WTC11 (cell line): ENCODE results near the gene NUDCD2. TPM values are rescaled to one million over a fixed set of nuclear protein-coding genes. Genes with fewer than 3 reads are reported as not detected.

Experiments used
- ATAC-seq: fragments of 200-7000 bp; cut with Tn5 transposase; 2 replicates; pipeline ENCODE4 v1.10.0; 2021; ENCODE audit warnings: mild to moderate bottlenecking, moderate library complexity
- CTCF ChIA-PET: fragments of 300-600 bp; sonication (Branson Sonifier 250); formaldehyde crosslinking; loops from one replicate; lab custom pipeline; 2021; ENCODE audit warnings: antibody characterized with exemption; lab: Charles Lee
- POLR2A ChIA-PET: fragments of 350-600 bp; sonication (Branson Sonifier 250); formaldehyde crosslinking; loops from one replicate; lab custom pipeline; 2021; ENCODE audit warnings: antibody characterized with exemption; lab: Charles Lee
- DNase-seq: peaks from one replicate; pipeline ENCODE4 v3.0.0; 2021; ENCODE audit warnings: low spot score
- H3K27ac Mint-ChIP-seq: 2 replicates; pipeline ENCODE4 v1.8.0; 2021; ENCODE audit warnings: mixed read lengths
- H3K27me3 Mint-ChIP-seq: 2 replicates; pipeline ENCODE4 v1.8.0; 2021; ENCODE audit warnings: low read depth, mild to moderate bottlenecking, moderate library complexity, mixed read lengths
- H3K36me3 Mint-ChIP-seq: 2 replicates; pipeline ENCODE4 v1.8.0; 2021; ENCODE audit warnings: mixed read lengths
- H3K4me1 Mint-ChIP-seq: 2 replicates; pipeline ENCODE4 v1.8.0; 2022; ENCODE audit warnings: mixed read lengths
- H3K4me3 Mint-ChIP-seq: 2 replicates; pipeline ENCODE4 v1.8.0; 2021; ENCODE audit warnings: mild to moderate bottlenecking, moderate library complexity, mixed read lengths
- H3K9me3 Mint-ChIP-seq: 2 replicates; pipeline ENCODE4 v1.8.0; 2021; ENCODE audit warnings: mixed read lengths
- CDX4 ChIP-seq: fragments of 250-450 bp; sonication (Bioruptor Pico); IDR thresholded peaks from 2 replicates; pipeline ENCODE4 v1.9.0; 2021; ENCODE audit warnings: moderate library complexity, mild to moderate bottlenecking, inconsistent platforms, borderline replicate concordance
- CREB1 ChIP-seq: sonication (generic); formaldehyde crosslinking; IDR thresholded peaks from 2 replicates; pipeline ENCODE4 v1.8.0; 2023; ENCODE audit warnings: mild to moderate bottlenecking, missing genetic modification reagents
- ESRRA ChIP-seq: sonication (generic); formaldehyde crosslinking; IDR thresholded peaks from 2 replicates; pipeline ENCODE4 v1.8.1; 2022; ENCODE audit warnings: mild to moderate bottlenecking, missing genetic modification reagents, borderline replicate concordance
- ETV6 ChIP-seq: sonication (generic); formaldehyde crosslinking; IDR thresholded peaks from 2 replicates; pipeline ENCODE4 v1.8.1; 2022; ENCODE audit warnings: mild to moderate bottlenecking, missing genetic modification reagents
- FOXJ3 ChIP-seq: sonication (generic); formaldehyde crosslinking; IDR thresholded peaks from 2 replicates; pipeline ENCODE4 v1.9.0; 2021; ENCODE audit warnings: missing genetic modification reagents, mild to moderate bottlenecking, borderline replicate concordance
- FOXP1 ChIP-seq: sonication (generic); formaldehyde crosslinking; IDR thresholded peaks from 2 replicates; pipeline ENCODE4 v1.8.0; 2022; ENCODE audit warnings: missing genetic modification reagents, mild to moderate bottlenecking, moderate library complexity, borderline replicate concordance
- GRHL2 ChIP-seq: fragments of 250-450 bp; sonication (Bioruptor Pico); IDR thresholded peaks from 2 replicates; pipeline ENCODE4 v1.8.0; 2022; ENCODE audit warnings: mild to moderate bottlenecking, moderate library complexity; ENCODE audit not compliant: insufficient replicate concordance, severe bottlenecking
- MXD4 ChIP-seq: fragments of 250-450 bp; sonication (Bioruptor Pico); IDR thresholded peaks from 2 replicates; pipeline ENCODE4 v1.8.0; 2021; ENCODE audit warnings: mild to moderate bottlenecking, moderate library complexity, borderline replicate concordance
- NFYB ChIP-seq: sonication (generic); formaldehyde crosslinking; conservative IDR thresholded peaks from 2 replicates; pipeline ENCODE4 v1.8.0; 2022; ENCODE audit warnings: low read depth, missing genetic modification reagents
- NR2C2 ChIP-seq: sonication (generic); formaldehyde crosslinking; IDR thresholded peaks from 2 replicates; pipeline ENCODE4 v1.8.0; 2022; ENCODE audit warnings: mild to moderate bottlenecking, missing genetic modification reagents
- ZBTB21 ChIP-seq: sonication (generic); formaldehyde crosslinking; IDR thresholded peaks from 2 replicates; pipeline ENCODE4 v1.8.1; 2023; ENCODE audit warnings: mild to moderate bottlenecking, missing genetic modification reagents, borderline replicate concordance
- ZNF317 ChIP-seq: sonication (generic); formaldehyde crosslinking; IDR thresholded peaks from 2 replicates; pipeline ENCODE4 v1.8.1; 2023; ENCODE audit warnings: low read depth, mild to moderate bottlenecking, moderate library complexity, missing genetic modification reagents, borderline replicate concordance
- ZNF416 ChIP-seq: fragments of 250-450 bp; sonication (Bioruptor Pico); IDR thresholded peaks from 2 replicates; pipeline ENCODE4 v1.9.0; 2021; ENCODE audit warnings: mild to moderate bottlenecking, inconsistent platforms
- ZNF512 ChIP-seq: sonication (generic); formaldehyde crosslinking; IDR thresholded peaks from 2 replicates; pipeline ENCODE4 v1.8.1; 2022; ENCODE audit warnings: missing genetic modification reagents, borderline replicate concordance
- ZSCAN18 ChIP-seq: fragments of 250-450 bp; sonication (Bioruptor Pico); IDR thresholded peaks from 2 replicates; pipeline ENCODE4 v2.1.2; 2022; ENCODE audit warnings: mild to moderate bottlenecking, moderate library complexity
- total RNA-seq: library from RNA; stranded (reverse); gene quantifications from 3 replicates; pipeline ENCODE4 v1.2.3, GENCODE V29; 2021
- TF ChIP-seq, protein P1 (sequence below): sonication (generic); formaldehyde crosslinking; conservative IDR thresholded peaks from 2 replicates; pipeline ENCODE4 v1.8.1; 2023; ENCODE audit warnings: mild to moderate bottlenecking, low read depth, missing genetic modification reagents, moderate library complexity
- TF ChIP-seq, protein P2 (sequence below): sonication (generic); formaldehyde crosslinking; IDR thresholded peaks from 2 replicates; pipeline ENCODE4 v1.8.1; 2023; ENCODE audit warnings: mild to moderate bottlenecking, missing genetic modification reagents, moderate library complexity
- TF ChIP-seq, protein P3 (sequence below): sonication (generic); formaldehyde crosslinking; IDR thresholded peaks from 2 replicates; pipeline ENCODE4 v1.8.1; 2022; ENCODE audit warnings: low read depth, missing genetic modification reagents, borderline replicate concordance

NUDCD2 gene
- total RNA-seq, 1 experiment from 2014 or later, result 73.4 TPM

DNA sequence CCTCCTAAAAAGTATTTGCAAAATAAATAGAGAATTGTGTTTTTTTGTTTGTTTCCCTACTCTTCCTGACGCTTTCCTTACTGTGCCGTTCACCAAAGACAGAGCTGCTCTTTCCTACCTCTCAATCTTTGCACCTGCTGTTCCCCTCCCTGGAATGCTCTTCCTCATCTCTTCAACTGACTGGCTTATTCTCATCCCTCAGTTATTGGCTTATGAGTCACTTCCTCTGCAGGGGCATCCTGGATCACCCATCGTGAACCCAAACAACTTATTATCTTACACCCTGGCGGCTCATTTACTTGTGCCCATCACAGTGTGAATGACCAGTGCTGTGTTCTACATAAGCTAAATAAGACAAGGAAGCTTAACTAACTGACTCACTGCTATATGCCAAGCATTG, 58.6 kb downstream of the NUDCD2 start (continued):
- no peak for TF ChIP-seq ESRRA
- TF ChIP-seq CREB1 (CRISPR knock-in tag), result no peak
- TF ChIP-seq ZNF416 (CRISPR knock-in tag), result no peak
- TF ChIP-seq ZBTB21 (CRISPR knock-in tag), result no peak
- TF ChIP-seq FOXJ3 (CRISPR knock-in tag), result no peak
- TF ChIP-seq ZNF317, result no peak
- TF ChIP-seq, protein P1, sequence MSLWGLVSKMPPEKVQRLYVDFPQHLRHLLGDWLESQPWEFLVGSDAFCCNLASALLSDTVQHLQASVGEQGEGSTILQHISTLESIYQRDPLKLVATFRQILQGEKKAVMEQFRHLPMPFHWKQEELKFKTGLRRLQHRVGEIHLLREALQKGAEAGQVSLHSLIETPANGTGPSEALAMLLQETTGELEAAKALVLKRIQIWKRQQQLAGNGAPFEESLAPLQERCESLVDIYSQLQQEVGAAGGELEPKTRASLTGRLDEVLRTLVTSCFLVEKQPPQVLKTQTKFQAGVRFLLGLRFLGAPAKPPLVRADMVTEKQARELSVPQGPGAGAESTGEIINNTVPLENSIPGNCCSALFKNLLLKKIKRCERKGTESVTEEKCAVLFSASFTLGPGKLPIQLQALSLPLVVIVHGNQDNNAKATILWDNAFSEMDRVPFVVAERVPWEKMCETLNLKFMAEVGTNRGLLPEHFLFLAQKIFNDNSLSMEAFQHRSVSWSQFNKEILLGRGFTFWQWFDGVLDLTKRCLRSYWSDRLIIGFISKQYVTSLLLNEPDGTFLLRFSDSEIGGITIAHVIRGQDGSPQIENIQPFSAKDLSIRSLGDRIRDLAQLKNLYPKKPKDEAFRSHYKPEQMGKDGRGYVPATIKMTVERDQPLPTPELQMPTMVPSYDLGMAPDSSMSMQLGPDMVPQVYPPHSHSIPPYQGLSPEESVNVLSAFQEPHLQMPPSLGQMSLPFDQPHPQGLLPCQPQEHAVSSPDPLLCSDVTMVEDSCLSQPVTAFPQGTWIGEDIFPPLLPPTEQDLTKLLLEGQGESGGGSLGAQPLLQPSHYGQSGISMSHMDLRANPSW (CRISPR knock-in tag), result no peak
- TF ChIP-seq NFYB, result no peak
- TF ChIP-seq, protein P2, sequence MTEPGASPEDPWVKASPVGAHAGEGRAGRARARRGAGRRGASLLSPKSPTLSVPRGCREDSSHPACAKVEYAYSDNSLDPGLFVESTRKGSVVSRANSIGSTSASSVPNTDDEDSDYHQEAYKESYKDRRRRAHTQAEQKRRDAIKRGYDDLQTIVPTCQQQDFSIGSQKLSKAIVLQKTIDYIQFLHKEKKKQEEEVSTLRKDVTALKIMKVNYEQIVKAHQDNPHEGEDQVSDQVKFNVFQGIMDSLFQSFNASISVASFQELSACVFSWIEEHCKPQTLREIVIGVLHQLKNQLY (CRISPR knock-in tag), result no peak
- TF ChIP-seq ETV6, result no peak
- TF ChIP-seq, protein P3, sequence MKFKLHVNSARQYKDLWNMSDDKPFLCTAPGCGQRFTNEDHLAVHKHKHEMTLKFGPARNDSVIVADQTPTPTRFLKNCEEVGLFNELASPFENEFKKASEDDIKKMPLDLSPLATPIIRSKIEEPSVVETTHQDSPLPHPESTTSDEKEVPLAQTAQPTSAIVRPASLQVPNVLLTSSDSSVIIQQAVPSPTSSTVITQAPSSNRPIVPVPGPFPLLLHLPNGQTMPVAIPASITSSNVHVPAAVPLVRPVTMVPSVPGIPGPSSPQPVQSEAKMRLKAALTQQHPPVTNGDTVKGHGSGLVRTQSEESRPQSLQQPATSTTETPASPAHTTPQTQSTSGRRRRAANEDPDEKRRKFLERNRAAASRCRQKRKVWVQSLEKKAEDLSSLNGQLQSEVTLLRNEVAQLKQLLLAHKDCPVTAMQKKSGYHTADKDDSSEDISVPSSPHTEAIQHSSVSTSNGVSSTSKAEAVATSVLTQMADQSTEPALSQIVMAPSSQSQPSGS (CRISPR knock-in tag), result no peak
- TF ChIP-seq ZNF512, result no peak
- TF ChIP-seq, all 79 proteins: peak for 0

GRCh38 chr5:163399923-163400322, 60.0 kb downstream of the NUDCD2 start:
- ATAC-seq (no peak), DNase-seq (no peak)
- no peaks in the 10 kb centered on the region for H3K9me3 Mint-ChIP-seq
- no peak overlapping the region for H3K4me3 Mint-ChIP-seq
- H3K27ac Mint-ChIP-seq, result no peak overlapping the region
- H3K36me3 Mint-ChIP-seq, result no peaks in the 10 kb centered on the region
- ChIA-PET CTCF (interaction anchor here (3.3 kb wide), 1 partner anchor 9 kb away, joined by 12 read pairs; no protein-coding TSS in a partner anchor), POLR2A (no interaction called here)
- H3K27me3 Mint-ChIP-seq, result no peaks in the 10 kb centered on the region
- H3K4me1 Mint-ChIP-seq, result no peaks in the 10 kb centered on the region
- TF ChIP-seq CDX4 (CRISPR knock-in tag) (no peak), ZNF512 (no peak), MXD4 (CRISPR knock-in tag) (no peak), GRHL2 (CRISPR knock-in tag) (no peak), FOXP1 (no peak), ZSCAN18 (CRISPR knock-in tag) (no peak), NR2C2 (CRISPR knock-in tag) (no peak)
- TF ChIP-seq, protein P2 (CRISPR knock-in tag), result no peak
